H7 (cell line): ENCODE data around the gene OASL. TPM values are rescaled to one million over a fixed set of nuclear protein-coding genes. Genes with fewer than 3 reads are reported as not detected.
"Not testable (repeated sequence)": the region's sequence is repeated elsewhere in the genome, so short reads cannot be mapped to it uniquely, and the experiment has no call there.

ENCODE experiments used
- DNase-seq: peaks from one replicate; pipeline ENCODE4 v3.0.0; 2012
- H3K27me3 ChIP-seq: 2 replicates; pipeline ENCODE4 v1.6.0; 2011; ENCODE audit warnings: mild to moderate bottlenecking, low read length; ENCODE audit not compliant: control insufficient read depth, insufficient read depth
- H3K36me3 ChIP-seq: replicated peaks from 2 replicates; pipeline ENCODE4 v1.5.1; 2011; ENCODE audit warnings: low read length; ENCODE audit not compliant: control insufficient read depth, insufficient read depth
- H3K4me3 ChIP-seq: 2 replicates; pipeline ENCODE4 v1.5.1; 2011; ENCODE audit warnings: low read depth, mild to moderate bottlenecking, control low read depth, low read length, moderate library complexity; ENCODE audit not compliant: insufficient read depth
- total RNA-seq: library from RNA; depleted of rRNA; stranded (reverse); fragments of >200 nt; shearing (Covaris generic); gene quantifications from 2 replicates; pipeline ENCODE4 v1.2.3, GENCODE V29; 2014

Gene OASL
- total RNA-seq, 1 experiment from 2014 or later: not detected

- H3K27me3 ChIP-seq: no peaks in the 10 kb centered on the region
- no peak overlapping the region for H3K4me3 ChIP-seq
- H3K36me3 ChIP-seq: no peaks in the 10 kb centered on the region
- no peak for DNase-seq
Observed at GRCh38 chr12:121065345-121065744, 26.3 kb upstream of the OASL start.

- not testable (repeated sequence) for DNase-seq
Observed at GRCh38 chr12:121064586-121064985, 25.5 kb upstream of the OASL start.

GRCh38 chr12:121064116-121064515, 25.1 kb upstream of the OASL start:
- no peak for DNase-seq
- Histone ChIP-seq H3K4me3 (no peak overlapping the region), H3K27me3 (no peaks in the 10 kb centered on the region), H3K36me3 (no peaks in the 10 kb centered on the region)

More at GRCh38 chr12:121064586-121064985, 25.5 kb upstream of the OASL start:
- H3K36me3 ChIP-seq, H3K27me3 ChIP-seq, H3K4me3 ChIP-seq: not testable (repeated sequence)

GRCh38 chr12:121062391-121063045, 23.5 kb upstream of the OASL start:
- no peak for DNase-seq
- Histone ChIP-seq H3K36me3 (no peaks in the 10 kb centered on the region), H3K4me3 (no peak overlapping the region), H3K27me3 (no peaks in the 10 kb centered on the region)

- Histone ChIP-seq H3K36me3 (no peaks in the 10 kb centered on the region), H3K27me3 (no peaks in the 10 kb centered on the region), H3K4me3 (no peak overlapping the region)
- no peak for DNase-seq
Observed at GRCh38 chr12:121061831-121062230, 22.8 kb upstream of the OASL start.

- Histone ChIP-seq H3K27me3 (no peaks in the 10 kb centered on the region), H3K36me3 (no peaks in the 10 kb centered on the region), H3K4me3 (no peak overlapping the region)
- peak; percentile 67 for DNase-seq
Observed at GRCh38 chr12:121060149-121061001, 21.3 kb upstream of the OASL start.

- H3K36me3 ChIP-seq: no peaks in the 10 kb centered on the region
- H3K27me3 ChIP-seq: no peaks in the 10 kb centered on the region
- no peak overlapping the region for H3K4me3 ChIP-seq
- no peak for DNase-seq
Observed at GRCh38 chr12:121059031-121059898, 20.2 kb upstream of the OASL start.

- H3K4me3 ChIP-seq: no peak overlapping the region
Observed at GRCh38 chr12:121057794-121058193, 18.7 kb upstream of the OASL start.

GRCh38 chr12:121053706-121054105, 14.7 kb upstream of the OASL start:
- no peak overlapping the region for H3K4me3 ChIP-seq
- no peak for DNase-seq
- no peaks in the 10 kb centered on the region for H3K27me3 ChIP-seq
- H3K36me3 ChIP-seq: no peaks in the 10 kb centered on the region

More at GRCh38 chr12:121057794-121058193, 18.7 kb upstream of the OASL start:
- no peak for DNase-seq
- Histone ChIP-seq H3K36me3 (no peaks in the 10 kb centered on the region), H3K27me3 (no peaks in the 10 kb centered on the region)

- Histone ChIP-seq H3K4me3 (no peak overlapping the region), H3K27me3 (no peaks in the 10 kb centered on the region), H3K36me3 (no peaks in the 10 kb centered on the region)
- DNase-seq: no peak
Observed at GRCh38 chr12:121050725-121051124, 11.7 kb upstream of the OASL start.

- H3K4me3 ChIP-seq: no peak overlapping the region
- no peak for DNase-seq
Observed at GRCh38 chr12:121048442-121048841, 9.4 kb upstream of the OASL start.

GRCh38 chr12:121047400-121047799, 8.4 kb upstream of the OASL start:
- H3K4me3 ChIP-seq, H3K36me3 ChIP-seq, H3K27me3 ChIP-seq, DNase-seq: not testable (repeated sequence)

More at GRCh38 chr12:121048442-121048841, 9.4 kb upstream of the OASL start:
- H3K27me3 ChIP-seq: no peaks in the 10 kb centered on the region
- H3K36me3 ChIP-seq: no peaks in the 10 kb centered on the region

GRCh38 chr12:121043067-121043466, 4.0 kb upstream of the OASL start:
- H3K4me3 ChIP-seq: no peak overlapping the region
- no peaks in the 10 kb centered on the region for H3K36me3 ChIP-seq
- peaks cover 3% of the 10 kb centered on the region; the same call in 1 of the 2 replicates for H3K27me3 ChIP-seq
- DNase-seq: no peak

- H3K4me3 ChIP-seq: no peak overlapping the region
- no peaks in the 10 kb centered on the region for H3K36me3 ChIP-seq
- DNase-seq: no peak
- H3K27me3 ChIP-seq: peaks cover 3% of the 10 kb centered on the region; the same call in 1 of the 2 replicates
Observed at GRCh38 chr12:121036810-121037326, 2.2 kb downstream of the OASL start.
